Activated naive CD4-positive, alpha-beta T cell treated with anti-CD3 and anti-CD28 coated beads, Interleukin-2, amount 50 U/mL, for 72 hours (primary cell): ENCODE measurements around the gene STAP1. TPM values are rescaled to one million over a fixed set of nuclear protein-coding genes. Genes with fewer than 3 reads are reported as not detected.
"Not testable (repeated sequence)": the region's sequence is repeated elsewhere in the genome, so short reads cannot be mapped to it uniquely, and the experiment has no call there.

Source experiments
- ATAC-seq, 2 donors: fragments of 150-1000 bp; cut with Tn5 transposase; 2 replicates each; pipeline ENCODE4 v1.10.0; 2021; ENCODE audit warnings: mild to moderate bottlenecking in 2 of 2, moderate library complexity in 2 of 2
- DNase-seq, 2 donors: peaks; one replicate each; pipeline ENCODE4 v3.0.0; 2021 to 2022; ENCODE audit warnings: low spot score in 2 of 2
- H3K27ac Mint-ChIP-seq, 2 donors: one replicate each; pipeline ENCODE4 v1.8.0; 2022; ENCODE audit warnings: mild to moderate bottlenecking in 2 of 2, mixed read lengths in 2 of 2
- H3K36me3 Mint-ChIP-seq, 2 donors: one replicate each; pipeline ENCODE4 v1.8.0; 2022; ENCODE audit warnings: mixed read lengths in 2 of 2
- H3K9me3 Mint-ChIP-seq, 2 donors: one replicate each; pipeline ENCODE4 v1.8.0; 2022; ENCODE audit warnings: mixed read lengths in 2 of 2
- total RNA-seq, 2 donors: library from RNA; stranded (reverse); gene quantifications; one replicate each; pipeline ENCODE4 v1.2.3, GENCODE V29; 2022

The STAP1 gene
- 10 to 100 TPM; 10.4 to 10.9 TPM for total RNA-seq

- H3K27ac Mint-ChIP-seq: peak within 1 kb of the TSS; percentile 62 to 86
- ATAC-seq (peak; percentile 58 to 79), DNase-seq (no peak)
- H3K9me3 Mint-ChIP-seq: peaks cover 0 to 8% of the 10 kb centered on the region in 2 donors
- H3K36me3 Mint-ChIP-seq: peaks cover 0 to 6% of the 10 kb centered on the region in 2 donors
Measured at GRCh38 chr4:67558493-67558892, at the start of gene STAP1. TSS of gene STAP1 (plus strand) at chr4:67558727. CDS start at chr4:67558810, 83 bp downstream.

- Mint-ChIP-seq H3K27ac (peak overlapping the region in 1 of 2 donors; percentile 19), H3K9me3 (no peaks in the 10 kb centered on the region), H3K36me3 (peaks cover 14 to 34% of the 10 kb centered on the region in 2 donors)
- DNase-seq: no peak
- ATAC-seq: no peak
Measured at GRCh38 chr4:67512501-67512900, 46.0 kb upstream of the STAP1 start.

- peaks cover 0 to 20% of the 10 kb centered on the region in 2 donors for H3K9me3 Mint-ChIP-seq
- no peak for DNase-seq
- ATAC-seq: no peak
- no peak overlapping the region for H3K27ac Mint-ChIP-seq
- H3K36me3 Mint-ChIP-seq: peaks cover 15 to 37% of the 10 kb centered on the region in 2 donors
Measured at GRCh38 chr4:67520141-67520540, 38.4 kb upstream of the STAP1 start.

GRCh38 chr4:67521506-67521905 lies 37.0 kb upstream of the STAP1 start:
- peak; percentile 58 to 59 for ATAC-seq
- H3K9me3 Mint-ChIP-seq: peaks cover 0 to 20% of the 10 kb centered on the region in 2 donors
- peak overlapping the region in 1 of 2 donors; percentile 81 for H3K27ac Mint-ChIP-seq
- no peak for DNase-seq
- H3K36me3 Mint-ChIP-seq: peaks cover 21 to 49% of the 10 kb centered on the region in 2 donors

DNA sequence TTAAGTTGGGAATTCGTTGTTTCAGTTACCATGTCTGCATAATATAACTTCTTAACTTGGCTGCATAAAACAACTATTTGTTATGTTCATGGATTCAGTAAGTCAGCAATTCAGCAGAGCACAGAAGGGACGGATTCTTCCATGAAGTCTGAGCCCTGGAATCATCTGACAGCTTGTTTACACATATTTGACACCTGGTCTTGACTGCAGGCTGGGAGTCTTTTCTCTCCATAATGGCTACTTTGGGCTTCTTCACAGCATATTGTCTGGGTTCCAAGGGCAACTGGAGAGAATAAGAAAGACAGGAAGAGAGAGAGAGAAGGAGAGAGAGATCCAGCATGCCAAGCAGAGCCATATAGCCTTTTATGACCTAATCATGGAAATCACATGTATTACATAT lies 36.3 kb upstream of the STAP1 start:
- H3K9me3 Mint-ChIP-seq: peaks cover 2 to 20% of the 10 kb centered on the region in 2 donors
- no peak for ATAC-seq
- peak overlapping the region; percentile 46 to 85 for H3K27ac Mint-ChIP-seq
- no peak for DNase-seq
- peaks cover 25 to 54% of the 10 kb centered on the region in 2 donors for H3K36me3 Mint-ChIP-seq

DNA sequence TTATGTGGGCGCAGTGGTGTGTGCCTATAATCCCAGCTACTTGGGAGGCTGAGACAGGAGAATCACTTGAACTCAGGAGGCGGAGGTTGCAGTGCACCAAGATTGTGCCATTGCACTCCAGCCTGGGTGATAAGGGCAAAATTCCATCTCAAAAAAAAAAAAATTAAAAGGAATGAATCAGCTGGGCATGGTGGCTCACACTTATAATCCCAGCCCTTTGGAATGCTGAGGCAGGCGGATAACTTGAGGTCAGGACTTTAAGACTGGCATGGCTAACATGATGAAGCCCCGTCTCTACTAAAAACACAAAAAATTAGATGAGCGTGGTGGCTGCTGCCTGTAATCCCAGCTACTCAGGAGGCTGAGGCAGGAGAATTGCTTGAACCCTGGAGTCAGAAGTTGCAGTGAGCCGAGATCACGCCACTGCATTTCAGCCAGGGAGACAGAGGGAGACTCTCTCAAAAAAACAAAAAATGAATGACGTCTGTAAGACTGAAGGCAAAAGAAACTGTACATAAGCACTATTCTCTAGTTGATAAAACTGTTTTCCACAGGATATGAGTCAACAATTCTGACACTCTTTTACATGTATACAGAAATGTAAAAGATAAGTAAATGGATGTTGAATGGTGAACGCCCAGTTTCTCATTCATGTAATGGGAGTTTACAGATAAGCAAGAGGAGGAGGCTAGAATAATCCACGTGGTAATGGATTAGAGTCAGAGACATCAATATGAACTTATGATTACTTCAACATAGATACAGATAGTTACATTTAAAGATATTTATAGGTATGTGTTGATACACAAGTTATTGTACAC lies 35.5 kb upstream of the STAP1 start:
- H3K9me3 Mint-ChIP-seq: peaks cover 2 to 20% of the 10 kb centered on the region in 2 donors
- H3K27ac Mint-ChIP-seq: peak overlapping the region; percentile 46 to 85
- ATAC-seq: peak; percentile 68 to 90
- DNase-seq: no peak
- H3K36me3 Mint-ChIP-seq: peaks cover 25 to 54% of the 10 kb centered on the region in 2 donors

DNA sequence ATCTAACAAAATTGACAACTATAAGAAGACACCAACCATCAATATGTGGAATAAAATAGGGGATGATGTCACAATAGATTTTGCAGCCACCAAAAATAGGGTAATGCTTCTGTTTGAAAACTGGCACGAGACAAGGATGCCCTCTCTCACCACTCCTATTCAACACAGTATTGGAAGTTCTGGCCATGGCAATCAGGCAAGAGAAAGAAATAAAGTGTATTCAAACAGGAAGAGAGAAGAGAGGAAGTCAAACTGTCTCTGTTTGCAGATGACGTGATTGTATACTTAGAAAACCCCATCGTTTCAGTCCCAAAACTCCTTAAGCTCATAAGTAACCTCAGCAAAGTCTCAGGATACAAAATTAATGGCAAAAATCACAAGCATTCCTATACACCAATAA lies 34.4 kb upstream of the STAP1 start:
- not testable (repeated sequence) for ATAC-seq, DNase-seq
- Mint-ChIP-seq H3K36me3 (peaks cover 25 to 53% of the 10 kb centered on the region in 2 donors), H3K9me3 (peaks cover 2 to 20% of the 10 kb centered on the region in 2 donors), H3K27ac (peak overlapping the region; percentile 5 to 48)

DNA sequence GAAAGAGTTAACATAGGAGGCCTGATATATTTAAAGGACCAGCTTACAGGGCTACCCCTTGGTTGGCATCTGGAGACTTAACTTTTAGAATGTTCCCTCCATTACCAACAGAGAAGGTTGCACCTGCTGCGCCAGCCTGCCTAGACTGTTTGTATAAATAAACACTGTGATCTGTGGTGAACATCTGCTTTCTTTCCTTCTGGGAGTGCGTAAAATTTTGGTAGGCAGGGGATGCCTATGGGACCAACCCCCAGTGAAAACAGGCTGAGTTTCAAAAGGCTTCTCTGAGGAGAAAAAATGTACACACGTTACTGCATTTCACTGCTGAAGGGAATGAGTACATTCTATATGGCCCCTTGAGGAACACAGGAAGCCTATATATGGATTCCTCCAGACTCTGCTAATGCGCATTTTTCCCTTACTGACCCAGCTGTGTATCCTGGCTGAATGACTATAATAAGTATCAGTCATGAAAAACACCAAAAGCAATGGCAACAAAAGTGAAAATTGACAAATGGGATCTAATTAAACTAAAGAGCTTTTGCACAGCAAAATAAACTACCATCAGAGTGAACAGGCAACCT lies 27.1 kb upstream of the STAP1 start:
- peaks cover 9 to 16% of the 10 kb centered on the region in 2 donors for H3K9me3 Mint-ChIP-seq
- DNase-seq (no peak), ATAC-seq (no peak)
- no peak overlapping the region for H3K27ac Mint-ChIP-seq
- peaks cover 39 to 73% of the 10 kb centered on the region in 2 donors for H3K36me3 Mint-ChIP-seq

- H3K27ac Mint-ChIP-seq, DNase-seq, ATAC-seq: not testable (repeated sequence)
- peaks cover 35 to 68% of the 10 kb centered on the region in 2 donors for H3K36me3 Mint-ChIP-seq
- peaks cover 6 to 16% of the 10 kb centered on the region in 2 donors for H3K9me3 Mint-ChIP-seq
Measured at GRCh38 chr4:67532397-67532796, 26.1 kb upstream of the STAP1 start.

DNA sequence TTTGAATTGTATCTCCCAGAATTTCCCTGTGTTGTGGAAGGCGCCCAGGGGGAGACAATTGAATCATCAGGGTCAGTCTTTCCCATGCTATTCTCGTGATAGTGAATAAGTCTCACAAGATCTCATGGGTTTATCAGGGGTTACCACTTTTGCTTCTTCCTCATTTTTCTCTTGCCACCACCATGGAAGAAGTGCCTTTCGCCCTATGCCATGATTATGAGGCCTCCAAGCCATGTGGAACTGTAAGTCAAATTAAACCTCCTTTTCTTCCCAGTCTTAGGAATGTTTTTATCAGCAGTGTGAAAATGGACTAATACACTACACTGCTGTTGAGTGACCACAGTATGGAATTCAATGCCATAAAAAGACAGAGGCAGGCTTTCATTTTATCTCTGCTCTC lies 25.4 kb upstream of the STAP1 start:
- peaks cover 35 to 68% of the 10 kb centered on the region in 2 donors for H3K36me3 Mint-ChIP-seq
- ATAC-seq (no peak), DNase-seq (no peak)
- no peak overlapping the region for H3K27ac Mint-ChIP-seq
- H3K9me3 Mint-ChIP-seq: peaks cover 6 to 16% of the 10 kb centered on the region in 2 donors

DNA sequence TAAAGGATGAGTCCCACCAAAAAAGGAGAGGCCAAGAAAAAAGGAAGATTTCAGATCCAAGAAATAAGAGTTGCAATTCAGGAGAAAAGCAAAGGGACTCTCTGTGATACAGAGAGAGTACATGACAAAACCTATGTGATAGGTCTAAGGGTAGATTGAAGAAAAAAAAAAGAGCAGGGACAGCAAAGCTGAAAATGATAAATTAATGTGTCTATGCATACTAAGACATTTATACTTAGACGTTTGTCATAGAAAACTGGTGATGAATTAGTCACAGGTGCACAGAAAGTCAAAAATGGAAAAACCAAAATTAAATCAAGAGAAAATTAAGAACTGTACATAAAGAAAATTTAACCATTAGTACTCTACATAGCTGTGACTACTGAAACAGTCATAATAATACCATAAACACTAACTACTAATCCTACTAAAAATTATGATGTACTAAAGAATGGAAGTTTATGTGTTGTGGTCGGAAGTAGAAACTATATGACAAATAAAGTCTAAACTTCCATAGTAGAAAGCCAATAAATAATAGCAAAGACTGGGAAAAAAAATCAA lies 23.2 kb upstream of the STAP1 start:
- peak in 1 of 2 donors; percentile 32 for ATAC-seq
- Mint-ChIP-seq H3K27ac (no peak overlapping the region), H3K36me3 (peaks cover 41 to 67% of the 10 kb centered on the region in 2 donors), H3K9me3 (peaks cover 6 to 16% of the 10 kb centered on the region in 2 donors)
- DNase-seq: no peak

GRCh38 chr4:67539830-67540229 lies 18.7 kb upstream of the STAP1 start:
- no peak overlapping the region for H3K27ac Mint-ChIP-seq
- H3K9me3 Mint-ChIP-seq: peaks cover 0 to 5% of the 10 kb centered on the region in 2 donors
- DNase-seq (no peak), ATAC-seq (no peak)
- H3K36me3 Mint-ChIP-seq: peaks cover 30 to 46% of the 10 kb centered on the region in 2 donors

DNA sequence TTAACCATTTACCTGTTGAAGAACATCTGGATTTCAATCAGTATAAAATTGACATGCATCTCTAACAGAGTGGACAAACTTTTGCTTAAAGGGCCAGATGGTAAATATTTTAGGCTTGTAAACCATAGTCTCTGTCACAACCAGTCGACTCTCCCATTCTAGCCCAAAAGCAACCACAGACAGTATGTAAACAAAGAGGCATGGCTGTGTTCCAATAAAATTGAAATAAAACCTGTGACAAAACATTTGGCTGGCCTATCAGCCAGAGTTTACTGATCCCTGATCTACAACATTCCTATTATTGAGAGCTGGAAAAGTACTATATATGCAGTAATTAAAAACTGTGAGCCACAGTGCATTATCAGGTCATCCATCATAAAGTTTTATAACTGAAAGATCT lies 16.5 kb upstream of the STAP1 start:
- no peak overlapping the region for H3K27ac Mint-ChIP-seq
- no peak for DNase-seq
- no peaks in the 10 kb centered on the region for H3K9me3 Mint-ChIP-seq
- peaks cover 22 to 36% of the 10 kb centered on the region in 2 donors for H3K36me3 Mint-ChIP-seq
- no peak for ATAC-seq

DNA sequence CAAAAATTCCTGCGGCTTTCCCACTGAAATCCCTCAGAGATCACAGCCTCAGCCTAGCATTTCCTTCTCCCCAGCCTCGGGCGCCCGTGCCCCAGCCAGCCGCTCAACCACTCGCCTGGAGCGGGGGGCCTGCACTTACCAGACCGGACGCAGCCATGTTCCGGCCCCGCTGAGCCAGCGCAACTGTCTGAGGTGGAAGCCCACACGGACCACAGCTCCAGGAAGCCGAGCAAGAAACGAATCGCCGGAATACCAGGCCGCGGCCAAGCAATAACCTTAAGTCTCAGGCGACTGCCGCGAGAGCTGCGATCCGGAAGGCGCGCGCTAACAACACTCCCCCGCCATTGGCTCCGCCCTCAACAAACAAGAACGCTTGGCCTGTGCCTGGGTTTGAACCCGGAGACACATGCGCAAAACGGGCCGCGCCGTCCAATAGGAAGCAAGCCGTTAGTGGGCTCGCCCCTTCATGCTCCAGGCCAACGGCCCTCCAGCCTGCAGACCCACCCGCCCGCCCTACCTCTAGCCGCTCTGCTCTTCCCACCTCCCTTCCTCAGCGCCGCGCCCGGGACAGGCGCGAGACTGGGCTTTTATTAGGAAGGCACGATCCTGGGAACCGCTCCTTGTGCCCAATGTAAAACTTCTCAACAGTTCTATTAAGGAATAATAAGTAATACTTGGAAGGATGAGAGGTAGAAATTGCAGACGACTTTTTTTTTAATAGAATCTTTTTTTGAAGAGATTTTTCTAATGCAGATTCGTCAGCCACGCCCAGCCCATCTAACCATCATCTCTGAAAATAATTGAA lies 13.1 kb upstream of the STAP1 start, which contains the start of gene CENPC:
CENPC (minus strand) TSS at position 305 of the 805 bp plus-strand sequence; CDS start at position 157, 148 bp downstream.
- Mint-ChIP-seq H3K36me3 (peaks cover 16 to 24% of the 10 kb centered on the region in 2 donors), H3K27ac (peak within 1 kb of the TSS; percentile 95 to 99)

GRCh38 chr4:67546004-67546356 lies 12.5 kb upstream of the STAP1 start:
- Mint-ChIP-seq H3K36me3 (peaks cover 16 to 24% of the 10 kb centered on the region in 2 donors), H3K9me3 (no peaks in the 10 kb centered on the region), H3K27ac (peak overlapping the region in 1 of 2 donors; percentile 95)
- DNase-seq: no peak
- ATAC-seq: no peak

More for the DNA sequence above, 13.1 kb upstream of the STAP1 start, which contains the start of gene CENPC:
- no peaks in the 10 kb centered on the region for H3K9me3 Mint-ChIP-seq
- peak; percentile 90 to 95 for DNase-seq
- ATAC-seq: peak; percentile 96 to 98

- no peaks in the 10 kb centered on the region for H3K9me3 Mint-ChIP-seq
- no peak overlapping the region for H3K27ac Mint-ChIP-seq
- ATAC-seq: no peak
- DNase-seq: no peak
- H3K36me3 Mint-ChIP-seq: peaks cover 10 to 24% of the 10 kb centered on the region in 2 donors
Measured at GRCh38 chr4:67546971-67547370, 11.6 kb upstream of the STAP1 start.
